ENCODE measurements around the gene TSNAX. TPM values are rescaled to one million over a fixed set of nuclear protein-coding genes. Genes with fewer than 3 reads are reported as not detected.

Gene TSNAX
- total RNA-seq, 1 donor from 2014 or later, result 38.7 TPM

GRCh38 chr1:231601824-231602672 is 73.6 kb downstream of the TSNAX start:
- Mint-ChIP-seq H3K4me1 (peaks cover 7% of the 10 kb centered on the region), H3K9me3 (no peaks in the 10 kb centered on the region), H3K27me3 (no peaks in the 10 kb centered on the region), H3K27ac (no peak overlapping the region), H3K4me3 (no peak overlapping the region), H3K36me3 (ENCODE audit: low read depth) (no peaks in the 10 kb centered on the region)
- ATAC-seq (ENCODE audit: low read depth), result no peak
- no peak for TF ChIP-seq CTCF (IDR thresholded peaks at IDR 0.05)
- POLR2A ChIA-PET, result interaction anchor here (1.5 kb wide), 1 partner anchor 264 kb away, joined by 3 read pairs; the partner anchor contains the start of genes EXOC8 and SPRTN
- CTCF ChIA-PET, result interaction anchor here (1.4 to 4.4 kb wide), 2 partner anchors 11 to 242 kb away, joined by 4 to 51 read pairs; no protein-coding TSS in a partner anchor
- intact Hi-C loops (cut with micrococcal nuclease), result no loop called here
- no peak for DNase-seq

- Mint-ChIP-seq H3K27me3 (peaks cover 2% of the 10 kb centered on the region), H3K36me3 (ENCODE audit: low read depth) (no peaks in the 10 kb centered on the region), H3K4me3 (no peak overlapping the region), H3K4me1 (peaks cover 13% of the 10 kb centered on the region), H3K9me3 (no peaks in the 10 kb centered on the region), H3K27ac (no peak overlapping the region)
- DNase-seq (no peak), ATAC-seq (ENCODE audit: low read depth) (no peak)
- CTCF ChIA-PET, result interaction anchor here (4.4 kb wide), 1 partner anchor 242 kb away, joined by 51 read pairs; no protein-coding TSS in a partner anchor
- POLR2A ChIA-PET, result interaction anchor here (1.5 kb wide), 1 partner anchor 265 kb away, joined by 3 read pairs; the partner anchor contains the start of genes EXOC8 and SPRTN
- TF ChIP-seq CTCF (IDR thresholded peaks at IDR 0.05), result no peak
- intact Hi-C loops (cut with micrococcal nuclease), result no loop called here
Measured at GRCh38 chr1:231602673-231602984, 74.2 kb downstream of the TSNAX start.

GRCh38 chr1:231603598-231604275 is 75.3 kb downstream of the TSNAX start:
- Mint-ChIP-seq H3K9me3 (no peaks in the 10 kb centered on the region), H3K27ac (peak overlapping the region; percentile 69), H3K4me1 (peaks cover 16% of the 10 kb centered on the region), H3K4me3 (peak overlapping the region; percentile 89), H3K36me3 (ENCODE audit: low read depth) (no peaks in the 10 kb centered on the region), H3K27me3 (peaks cover 4% of the 10 kb centered on the region)
- intact Hi-C loops (cut with micrococcal nuclease), result loop anchor here (1.0 kb wide), 3 partner anchors 9 to 288 kb away; no protein-coding TSS in a partner anchor
- no peak for TF ChIP-seq CTCF (IDR thresholded peaks at IDR 0.05)
- ATAC-seq (ENCODE audit: low read depth) (peak; percentile 77), DNase-seq (no peak)
- ChIA-PET POLR2A (interaction anchor here (0.6 to 1.5 kb wide), 4 partner anchors 23 to 283 kb away, joined by 3 to 8 read pairs (median 4); partner anchors contain the start of genes EXOC8 and SPRTN), CTCF (interaction anchor here (1.0 to 4.4 kb wide), 2 partner anchors 244 to 249 kb away, joined by 3 to 51 read pairs; no protein-coding TSS in a partner anchor)

GRCh38 chr1:231604276-231604621 is 75.8 kb downstream of the TSNAX start:
- POLR2A ChIA-PET, result interaction anchor here (0.6 to 0.9 kb wide), 2 partner anchors 23 to 284 kb away, joined by 4 to 8 read pairs; no protein-coding TSS in a partner anchor
- no peaks in the 10 kb centered on the region for H3K9me3 Mint-ChIP-seq

More at GRCh38 chr1:231604276-231604621, 75.8 kb downstream of the TSNAX start:
- ATAC-seq (ENCODE audit: low read depth) (no peak), DNase-seq (no peak)
- H3K36me3 Mint-ChIP-seq (ENCODE audit: low read depth), result no peaks in the 10 kb centered on the region
- no peak overlapping the region for H3K4me3 Mint-ChIP-seq
- H3K27me3 Mint-ChIP-seq, result peaks cover 4% of the 10 kb centered on the region
- H3K4me1 Mint-ChIP-seq, result peaks cover 16% of the 10 kb centered on the region
- TF ChIP-seq CTCF (IDR thresholded peaks at IDR 0.05), result no peak
- CTCF ChIA-PET, result interaction anchor here (1.0 to 4.4 kb wide), 2 partner anchors 244 to 249 kb away, joined by 3 to 51 read pairs; no protein-coding TSS in a partner anchor
- no peak overlapping the region for H3K27ac Mint-ChIP-seq
- intact Hi-C loops (cut with micrococcal nuclease), result loop anchor here (1.0 kb wide), 3 partner anchors 8 to 289 kb away; no protein-coding TSS in a partner anchor

Data from activated B cell treated with CpG ODN at 0.5 μM for 24 hours (primary cell).